OCI-LY3 (cell line): ENCODE data around the gene INO80B.

Experiments
- H2AFZ ChIP-seq: fragments of 200-600, 300-600 bp; shearing (Covaris generic); 2 replicates; pipeline ENCODE4 v1.6.0; 2014; ENCODE audit warnings: antibody characterized with exemption, low read depth, low read length
- H3K27ac ChIP-seq: fragments of 200-600, 300-600 bp; sonication (generic); 2 replicates; pipeline ENCODE4 v1.5.1; 2014; ENCODE audit warnings: mild to moderate bottlenecking, low read length, moderate library complexity, mixed read lengths
- H3K27me3 ChIP-seq: fragments of 200-600, 300-600 bp; sonication (generic); 2 replicates; pipeline ENCODE4 v1.6.1; 2014; ENCODE audit warnings: low read depth, low read length, mixed read lengths
- H3K36me3 ChIP-seq: fragments of 200-600, 300-600 bp; sonication (generic); replicated peaks from 2 replicates; pipeline ENCODE3; 2014; ENCODE audit warnings: low read depth, low read length, mixed read lengths
- H3K4me1 ChIP-seq: fragments of 300-600, 200-600 bp; sonication (generic); 2 replicates; pipeline ENCODE4 v1.6.1; 2014; ENCODE audit warnings: low read length, mixed read lengths
- H3K4me2 ChIP-seq: fragments of 200-600, 300-600 bp; sonication (generic); 2 replicates; pipeline ENCODE4 v1.6.1; 2014; ENCODE audit warnings: low read length, mixed read lengths
- H3K4me3 ChIP-seq: fragments of 300-600, 200-600 bp; sonication (generic); 2 replicates; pipeline ENCODE4 v1.5.1; 2014; ENCODE audit warnings: antibody characterized with exemption, mild to moderate bottlenecking, low read length, moderate library complexity
- H3K79me2 ChIP-seq: fragments of 300-600, 200-600 bp; shearing (Covaris generic); 2 replicates; pipeline ENCODE4 v1.6.1; 2014; ENCODE audit warnings: mild to moderate bottlenecking, low read length, mixed read lengths
- H3K9ac ChIP-seq: fragments of 300-600, 200-600 bp; shearing (Covaris generic); 2 replicates; pipeline ENCODE4 v1.6.0; 2014; ENCODE audit warnings: mild to moderate bottlenecking, low read length, moderate library complexity
- H3K9me3 ChIP-seq: fragments of 200-600, 300-600 bp; shearing (Covaris generic); 2 replicates; pipeline ENCODE4 v1.6.1; 2014; ENCODE audit warnings: low read length, mixed read lengths; ENCODE audit not compliant: insufficient read depth
- H4K20me1 ChIP-seq: fragments of 200-600, 300-600 bp; sonication (generic); 2 replicates; pipeline ENCODE4 v1.6.1; 2016; ENCODE audit warnings: low read length, mixed read lengths; ENCODE audit not compliant: insufficient read depth
- CTCF ChIP-seq: fragments of 200-600, 300-600 bp; sonication (generic); IDR thresholded peaks from 2 replicates; pipeline ENCODE4 v1.5.1; 2014; ENCODE audit warnings: antibody characterized with exemption, low read length, low read depth
- EZH2phosphoT487 ChIP-seq: fragments of 200-600 bp; shearing (Covaris generic); IDR thresholded peaks from 2 replicates; pipeline ENCODE4 v1.6.1; 2018; ENCODE audit warnings: antibody characterized with exemption, mixed run types, low read depth

INO80B gene

GRCh38 chr2:74429487-74430451 is 25.1 kb upstream of the INO80B start:
- Histone ChIP-seq H3K4me3 (no peak overlapping the region), H3K4me2 (no peak overlapping the region), H4K20me1 (no peaks in the 10 kb centered on the region), H3K27me3 (no peaks in the 10 kb centered on the region), H3K9me3 (no peaks in the 10 kb centered on the region), H3K27ac (no peak overlapping the region), H3K79me2 (no peaks in the 10 kb centered on the region), H3K4me1 (no peaks in the 10 kb centered on the region), H3K36me3 (peaks cover 15% of the 10 kb centered on the region), H2AFZ (no peak overlapping the region), H3K9ac (no peak overlapping the region)
- no peak for TF ChIP-seq EZH2phosphoT487
- no peak for TF ChIP-seq CTCF

- H3K36me3 ChIP-seq: peaks cover 9% of the 10 kb centered on the region
- TF ChIP-seq CTCF (no peak), EZH2phosphoT487 (no peak)
- no peaks in the 10 kb centered on the region for H4K20me1 ChIP-seq
- no peaks in the 10 kb centered on the region for H3K9me3 ChIP-seq
- no peaks in the 10 kb centered on the region for H3K27me3 ChIP-seq
- H3K4me3 ChIP-seq: no peak overlapping the region
- H3K9ac ChIP-seq: no peak overlapping the region
- H3K27ac ChIP-seq: no peak overlapping the region
- no peak overlapping the region for H2AFZ ChIP-seq
- no peak overlapping the region for H3K4me2 ChIP-seq
- no peaks in the 10 kb centered on the region for H3K79me2 ChIP-seq
- no peaks in the 10 kb centered on the region for H3K4me1 ChIP-seq
Measured at GRCh38 chr2:74430502-74430901, 24.4 kb upstream of the INO80B start.

DNA sequence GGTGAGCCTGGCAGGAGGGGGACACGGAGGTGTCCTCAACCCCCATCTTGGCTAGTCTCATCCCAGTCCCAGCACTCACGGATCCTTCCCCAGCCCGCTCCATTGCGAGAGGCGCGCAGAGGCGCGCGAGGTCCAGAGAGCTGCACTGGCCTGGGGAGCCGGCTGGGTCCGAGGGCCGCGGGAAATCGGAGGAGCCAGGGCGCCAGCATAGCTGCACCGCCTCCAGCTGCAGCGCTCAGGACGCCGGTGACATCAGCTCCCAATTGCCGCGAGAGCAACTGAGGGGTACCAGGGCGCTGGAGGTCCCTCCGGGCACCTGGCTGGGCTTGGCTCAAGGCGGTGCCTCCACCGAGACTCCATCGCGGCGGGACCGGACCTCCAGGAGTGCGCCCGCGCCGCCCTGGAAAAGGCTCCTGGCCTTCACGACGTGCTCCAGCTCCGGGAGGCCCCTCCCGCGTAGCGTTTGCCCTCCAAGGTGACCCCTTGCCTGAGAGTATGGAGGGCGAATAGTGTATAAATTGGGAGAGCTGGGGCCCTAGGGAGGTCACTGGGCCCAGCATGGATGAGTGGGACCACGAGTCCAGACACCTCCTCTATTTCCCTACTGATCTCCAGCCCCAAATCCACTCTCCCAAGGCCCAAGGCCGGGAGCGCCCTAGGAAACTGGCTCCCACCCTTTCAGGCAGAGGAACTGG is 18.6 kb upstream of the INO80B start:
- H3K9ac ChIP-seq: no peak overlapping the region
- peak overlapping the region; percentile 44 for H3K27ac ChIP-seq
- TF ChIP-seq EZH2phosphoT487 (no peak), CTCF (no peak)
- no peaks in the 10 kb centered on the region for H3K9me3 ChIP-seq
- no peaks in the 10 kb centered on the region for H3K79me2 ChIP-seq
- peak overlapping the region; percentile 23; the same call in 1 of the 2 replicates for H3K4me3 ChIP-seq
- peak overlapping the region; percentile 62 for H3K4me2 ChIP-seq
- H3K4me1 ChIP-seq: peaks cover 35% of the 10 kb centered on the region
- no peaks in the 10 kb centered on the region for H3K36me3 ChIP-seq
- H3K27me3 ChIP-seq: no peaks in the 10 kb centered on the region
- H4K20me1 ChIP-seq: no peaks in the 10 kb centered on the region
- no peak overlapping the region for H2AFZ ChIP-seq
